Epithelial cell of esophagus (primary cell): ENCODE results near the gene ZNF490.
A peak's percentile ranks its signal among the peaks of the same experiment; 100 is the strongest.

Experiments
- DNase-seq: peaks from one replicate; pipeline ENCODE4 v3.0.0; 2010; ENCODE audit warnings: low read depth
- H3K4me3 ChIP-seq: 2 replicates; pipeline ENCODE4 v1.5.1; 2011; ENCODE audit warnings: mild to moderate bottlenecking, low read length, control low read depth
- CTCF ChIP-seq: IDR thresholded peaks from 2 replicates; pipeline ENCODE4 v1.5.1; 2011; ENCODE audit warnings: low read depth, mild to moderate bottlenecking, low read length, control low read depth, inconsistent platforms; ENCODE audit not compliant: insufficient read depth; ENCODE audit errors: missing control alignments

The ZNF490 gene

GRCh38 chr19:12597594-12597993 is 13.0 kb downstream of the ZNF490 start:
- DNase-seq, result no peak
- no peak overlapping the region for H3K4me3 ChIP-seq
- no peak for TF ChIP-seq CTCF

DNA sequence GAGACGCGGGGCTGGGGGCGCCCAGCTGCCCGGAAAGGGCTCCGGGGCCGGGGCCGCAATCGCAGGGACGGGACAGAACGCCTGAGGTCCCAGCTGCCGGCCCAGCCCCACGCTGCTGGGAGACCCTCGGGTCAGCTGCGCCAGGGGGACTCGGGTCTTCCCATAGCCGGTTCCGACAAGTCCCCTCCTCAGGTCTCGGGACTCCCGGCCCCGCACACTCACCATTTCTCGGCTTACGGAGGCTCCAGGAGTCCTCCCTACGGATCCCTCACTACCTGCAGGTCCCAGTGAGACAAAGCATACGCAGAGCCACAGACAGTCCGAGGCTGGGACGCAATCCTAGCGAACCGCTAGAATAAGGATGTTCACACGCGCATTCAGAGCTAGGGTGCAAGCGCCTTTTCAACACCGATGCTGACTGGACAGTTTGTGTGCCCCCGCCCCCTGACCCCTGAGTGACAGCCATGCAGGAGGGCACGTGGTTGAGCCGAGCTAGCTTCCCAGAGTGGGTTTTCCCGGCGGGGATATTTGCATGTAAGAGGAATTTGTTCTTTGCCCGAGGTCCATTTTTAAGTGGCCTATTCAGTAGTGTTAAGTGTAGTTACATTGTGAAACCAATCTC is 13.6 kb downstream of the ZNF490 start:
- no peak overlapping the region for H3K4me3 ChIP-seq
- no peak for TF ChIP-seq CTCF
- DNase-seq, result no peak

GRCh38 chr19:12596485-12596884 is 14.1 kb downstream of the ZNF490 start:
- no peak overlapping the region for H3K4me3 ChIP-seq
- TF ChIP-seq CTCF, result no peak

GRCh38 chr19:12581100-12581499 is 29.5 kb downstream of the ZNF490 start:
- no peak for DNase-seq
- no peak for TF ChIP-seq CTCF
- H3K4me3 ChIP-seq, result no peak overlapping the region

More at GRCh38 chr19:12596485-12596884, 14.1 kb downstream of the ZNF490 start:
- no peak for DNase-seq

DNA sequence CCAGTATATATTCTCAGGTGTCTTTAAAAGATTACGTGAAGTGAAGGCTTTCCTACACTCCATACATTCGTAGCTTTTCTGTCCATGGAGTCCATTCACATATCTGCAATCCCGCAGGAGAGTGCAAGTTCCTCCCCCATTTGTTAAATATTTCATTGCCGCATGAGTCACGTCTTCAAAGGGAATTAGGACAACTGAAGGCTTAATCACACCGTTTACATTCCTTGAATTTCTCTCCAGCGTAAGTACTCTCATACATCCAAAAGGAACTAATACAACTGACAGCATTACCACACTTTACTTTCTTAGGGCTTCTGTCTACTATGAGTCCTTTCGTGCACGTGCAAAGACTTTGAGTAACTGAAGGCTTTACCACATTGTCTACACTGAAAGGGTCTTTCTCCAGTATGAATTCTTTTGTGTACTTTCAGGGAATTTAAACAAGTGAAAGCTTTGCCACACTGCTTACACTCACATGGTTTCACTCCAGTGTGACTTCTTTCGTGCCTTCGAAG is 30.4 kb downstream of the ZNF490 start:
- DNase-seq, result peak; percentile 48
- TF ChIP-seq CTCF, result no peak
- H3K4me3 ChIP-seq, result no peak overlapping the region

- no peak overlapping the region for H3K4me3 ChIP-seq
- DNase-seq, result no peak
- TF ChIP-seq CTCF, result no peak
These were observed 32.0 kb downstream of the ZNF490 start for GRCh38 chr19:12578641-12579040.

- H3K4me3 ChIP-seq, result no peak overlapping the region
- no peak for DNase-seq
- TF ChIP-seq CTCF, result no peak
These were observed 36.6 kb downstream of the ZNF490 start for GRCh38 chr19:12574036-12574435.
